ENCODE data around the gene MYO18B. TPM values are rescaled to one million over a fixed set of nuclear protein-coding genes. Genes with fewer than 3 reads are reported as not detected.

MYO18B gene
- total RNA-seq, 1 donor from 2014 or later, result not detected

DNA sequence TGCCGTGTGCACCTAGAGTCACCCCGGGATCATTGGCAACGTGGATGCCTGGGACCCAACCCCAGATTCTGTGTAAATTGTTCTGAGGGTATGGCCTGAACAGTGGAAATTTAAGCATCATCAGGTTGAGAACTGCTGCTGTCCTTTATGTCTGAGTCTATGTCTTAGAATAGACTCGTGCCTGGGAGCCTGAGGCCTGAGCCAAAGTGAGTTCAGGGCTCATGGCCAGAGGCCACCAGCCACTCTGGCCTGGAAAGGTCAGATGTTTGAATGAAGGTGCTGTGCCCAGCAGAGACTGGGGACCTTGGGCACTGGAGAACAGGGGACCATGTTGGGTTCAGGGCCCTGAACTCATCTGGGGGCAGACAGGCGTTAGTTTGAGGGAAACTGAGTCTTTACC is 91.1 kb downstream of the MYO18B start:
- no peaks in the 10 kb centered on the region for H3K36me3 ChIP-seq (ENCODE audit: control insufficient read depth, insufficient read depth, low read length)
- no peak overlapping the region for H3K4me3 ChIP-seq (ENCODE audit: low read depth, low read length)
- TF ChIP-seq, protein P1, sequence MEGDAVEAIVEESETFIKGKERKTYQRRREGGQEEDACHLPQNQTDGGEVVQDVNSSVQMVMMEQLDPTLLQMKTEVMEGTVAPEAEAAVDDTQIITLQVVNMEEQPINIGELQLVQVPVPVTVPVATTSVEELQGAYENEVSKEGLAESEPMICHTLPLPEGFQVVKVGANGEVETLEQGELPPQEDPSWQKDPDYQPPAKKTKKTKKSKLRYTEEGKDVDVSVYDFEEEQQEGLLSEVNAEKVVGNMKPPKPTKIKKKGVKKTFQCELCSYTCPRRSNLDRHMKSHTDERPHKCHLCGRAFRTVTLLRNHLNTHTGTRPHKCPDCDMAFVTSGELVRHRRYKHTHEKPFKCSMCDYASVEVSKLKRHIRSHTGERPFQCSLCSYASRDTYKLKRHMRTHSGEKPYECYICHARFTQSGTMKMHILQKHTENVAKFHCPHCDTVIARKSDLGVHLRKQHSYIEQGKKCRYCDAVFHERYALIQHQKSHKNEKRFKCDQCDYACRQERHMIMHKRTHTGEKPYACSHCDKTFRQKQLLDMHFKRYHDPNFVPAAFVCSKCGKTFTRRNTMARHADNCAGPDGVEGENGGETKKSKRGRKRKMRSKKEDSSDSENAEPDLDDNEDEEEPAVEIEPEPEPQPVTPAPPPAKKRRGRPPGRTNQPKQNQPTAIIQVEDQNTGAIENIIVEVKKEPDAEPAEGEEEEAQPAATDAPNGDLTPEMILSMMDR (IDR thresholded peaks at IDR 0.05; ENCODE audit: insufficient read depth, low read length, severe bottlenecking), result no peak
- no peak for FAIRE-seq
- no peak for DNase-seq (ENCODE audit: low read depth)
- H3K27me3 ChIP-seq (ENCODE audit: control insufficient read depth, insufficient read depth, low read length), result no peaks in the 10 kb centered on the region

DNA sequence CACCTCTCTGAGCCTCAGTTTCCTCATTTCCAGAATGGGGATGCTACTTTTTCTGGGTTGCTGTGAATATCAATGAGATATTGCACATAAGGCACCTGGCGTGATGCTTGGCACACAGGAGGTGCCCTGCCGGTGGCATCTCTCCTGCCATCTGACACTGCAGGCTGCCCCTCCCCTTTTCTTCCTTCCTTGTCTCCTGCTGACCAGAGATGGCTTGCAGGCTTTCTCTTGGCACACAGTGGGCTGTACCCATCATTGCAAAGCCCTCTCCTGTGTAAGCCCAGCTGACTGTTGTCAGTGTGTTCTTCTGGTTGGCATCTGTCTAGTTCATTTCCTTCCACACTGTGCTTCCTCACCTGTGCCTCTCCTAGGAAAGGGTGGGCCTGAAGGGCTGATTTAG is 91.7 kb downstream of the MYO18B start:
- DNase-seq (ENCODE audit: low read depth) (no peak), FAIRE-seq (no peak)
- TF ChIP-seq, protein P1 (IDR thresholded peaks at IDR 0.05; ENCODE audit: insufficient read depth, low read length, severe bottlenecking), result no peak
- H3K4me3 ChIP-seq (ENCODE audit: low read depth, low read length), result no peak overlapping the region
- no peaks in the 10 kb centered on the region for H3K36me3 ChIP-seq (ENCODE audit: control insufficient read depth, insufficient read depth, low read length)
- no peaks in the 10 kb centered on the region for H3K27me3 ChIP-seq (ENCODE audit: control insufficient read depth, insufficient read depth, low read length)

DNA sequence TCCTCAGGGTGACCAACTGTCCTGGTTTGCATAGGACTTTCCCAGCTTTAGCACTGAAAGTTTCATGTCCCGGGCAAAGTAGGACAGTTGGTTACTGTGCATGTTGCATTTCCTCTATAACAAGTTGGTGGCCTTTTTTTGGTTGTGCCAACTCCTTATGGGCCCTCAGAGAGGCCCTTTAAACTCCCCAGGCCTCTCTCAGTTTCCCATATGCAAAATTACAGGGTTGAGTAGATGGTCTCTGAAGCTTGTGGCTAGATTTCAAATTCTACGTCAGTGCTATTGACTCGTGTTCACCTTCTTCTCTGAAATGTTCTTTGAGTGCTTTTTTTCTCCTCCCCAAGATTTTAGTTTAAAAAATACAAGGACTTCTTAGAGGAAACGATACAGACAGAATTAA is 92.5 kb downstream of the MYO18B start:
- TF ChIP-seq, protein P1 (IDR thresholded peaks at IDR 0.05; ENCODE audit: insufficient read depth, low read length, severe bottlenecking), result no peak
- Histone ChIP-seq H3K27me3 (ENCODE audit: control insufficient read depth, insufficient read depth, low read length) (no peaks in the 10 kb centered on the region), H3K36me3 (ENCODE audit: control insufficient read depth, insufficient read depth, low read length) (no peaks in the 10 kb centered on the region), H3K4me3 (ENCODE audit: low read depth, low read length) (no peak overlapping the region)
- FAIRE-seq (peak; percentile 82), DNase-seq (ENCODE audit: low read depth) (no peak)

DNA sequence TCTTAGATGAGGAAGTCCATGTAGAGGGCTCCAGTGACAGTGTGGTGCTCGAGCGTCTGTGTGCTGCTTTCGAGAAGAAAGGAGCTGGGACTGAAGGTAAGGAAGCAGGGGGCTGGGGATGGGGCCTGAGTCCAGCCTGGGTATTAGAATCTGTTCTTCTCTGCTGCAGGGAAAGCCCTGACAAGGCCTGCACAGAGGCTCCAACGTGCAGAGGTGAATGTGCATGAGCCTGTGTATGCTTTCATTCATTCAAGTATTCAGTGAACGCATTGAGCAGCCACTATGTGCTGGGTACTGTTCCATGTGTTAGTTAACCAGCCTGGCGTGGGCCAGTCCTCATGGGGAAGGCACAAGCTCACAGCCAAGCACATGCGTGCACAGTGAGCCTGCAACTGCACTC is 93.4 kb downstream of the MYO18B start:
- H3K27me3 ChIP-seq (ENCODE audit: control insufficient read depth, insufficient read depth, low read length), result no peaks in the 10 kb centered on the region
- DNase-seq (ENCODE audit: low read depth) (no peak), FAIRE-seq (no peak)
- TF ChIP-seq, protein P1 (IDR thresholded peaks at IDR 0.05; ENCODE audit: insufficient read depth, low read length, severe bottlenecking), result no peak
- no peaks in the 10 kb centered on the region for H3K36me3 ChIP-seq (ENCODE audit: control insufficient read depth, insufficient read depth, low read length)
- no peak overlapping the region for H3K4me3 ChIP-seq (ENCODE audit: low read depth, low read length)

DNA sequence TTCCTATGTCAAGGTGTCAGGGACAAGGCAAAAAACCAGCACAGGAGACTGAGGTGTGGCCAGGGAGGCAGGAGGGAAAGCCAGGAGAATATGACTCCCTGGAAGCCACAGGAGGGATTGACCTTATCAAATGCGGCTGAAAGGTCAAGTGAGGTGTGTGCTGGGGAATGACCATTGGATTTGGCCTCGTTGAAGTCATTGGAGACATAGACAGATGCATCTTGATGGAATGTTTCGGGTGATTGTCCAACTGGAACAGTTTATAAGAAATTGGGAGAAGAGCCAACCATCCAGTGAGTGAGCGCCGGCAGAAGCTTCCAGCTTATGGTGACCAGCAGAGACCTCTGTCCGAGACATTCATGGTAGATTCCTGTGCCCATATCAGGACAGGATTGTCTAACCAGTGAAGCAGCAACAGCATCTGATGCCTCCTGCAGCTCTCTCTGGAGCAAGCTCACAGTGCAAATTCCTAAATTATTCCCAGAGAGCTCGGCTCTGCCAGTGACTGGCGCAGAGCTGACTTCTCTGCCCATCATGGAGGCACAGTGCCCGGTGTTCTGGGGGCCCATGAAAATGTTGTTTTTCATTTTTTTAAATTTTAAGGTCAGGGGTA is 95.4 kb downstream of the MYO18B start:
- DNase-seq (ENCODE audit: low read depth) (no peak), FAIRE-seq (peak; percentile 75)
- Histone ChIP-seq H3K27me3 (ENCODE audit: control insufficient read depth, insufficient read depth, low read length) (no peaks in the 10 kb centered on the region), H3K4me3 (ENCODE audit: low read depth, low read length) (no peak overlapping the region), H3K36me3 (ENCODE audit: control insufficient read depth, insufficient read depth, low read length) (no peaks in the 10 kb centered on the region)
- TF ChIP-seq, protein P1 (IDR thresholded peaks at IDR 0.05; ENCODE audit: insufficient read depth, low read length, severe bottlenecking), result no peak

All from bronchial epithelial cell (primary cell).